SK-N-SH (cell line): ENCODE data around the gene KIF1A. TPM values are rescaled to one million over a fixed set of nuclear protein-coding genes. Genes with fewer than 3 reads are reported as not detected.

Experiments
- CTCF ChIA-PET: fragments of 300-600, 350-600 bp; formaldehyde crosslinking; extraction: SDS; loops from one replicate; lab custom pipeline; 2021; lab: Yijun Ruan, JAX
- POLR2A ChIA-PET: fragments of 350-600 bp; sonication (Branson Sonifier 250); formaldehyde crosslinking; extraction: SDS; loops from one replicate; lab custom pipeline; 2020; ENCODE audit warnings: antibody characterized with exemption, inconsistent platforms; lab: Yijun Ruan, JAX
- DNase-seq: peaks from one replicate; pipeline ENCODE4 v3.0.0; 2012
- H2AFZ ChIP-seq: fragments of 200-600 bp; sonication (generic); 2 replicates; pipeline ENCODE4 v1.8.1; 2016; ENCODE audit warnings: antibody characterized with exemption, mild to moderate bottlenecking, low read depth
- H3F3A ChIP-seq: fragments of 200-600 bp; sonication (generic); replicated peaks from 2 replicates; pipeline ENCODE3; 2016; ENCODE audit warnings: antibody characterized with exemption, mild to moderate bottlenecking; ENCODE audit not compliant: insufficient read depth
- H3K27ac ChIP-seq, 2 experiments: fragments of 200-500 bp in 1 of 2; fragments of 200-600 bp in 1 of 2; sonication (Bioruptor generic) in 1 of 2; sonication (generic), shearing (Covaris generic) in 1 of 2; 2 replicates each; pipeline versions ENCODE4 v1.5.1 to v1.6.1; 2014 to 2016; ENCODE audit warnings: low read depth in 2 of 2, inconsistent platforms in 1 of 2, low read length in 1 of 2, mild to moderate bottlenecking in 1 of 2, mixed read lengths in 1 of 2
- H3K27me3 ChIP-seq: fragments of 200-600 bp; sonication (generic), shearing (Covaris generic); 2 replicates; pipeline ENCODE4 v1.6.1; 2016; ENCODE audit warnings: mixed run types; ENCODE audit not compliant: insufficient read depth
- H3K36me3 ChIP-seq, 2 experiments: fragments of 200-500 bp in 1 of 2; fragments of 200-600 bp in 1 of 2; sonication (Bioruptor generic) in 1 of 2; sonication (generic) in 1 of 2; replicated peaks in 1 of 2; 2 replicates each; pipeline versions ENCODE3 to v1.5.1; 2014 to 2016; ENCODE audit warnings: low read length in 1 of 2, mild to moderate bottlenecking in 1 of 2; ENCODE audit not compliant: insufficient read depth in 2 of 2, control insufficient read depth in 1 of 2
- H3K4me1 ChIP-seq, 2 experiments: fragments of 200-500 bp in 1 of 2; fragments of 200-600 bp in 1 of 2; sonication (Bioruptor generic) in 1 of 2; sonication (generic), shearing (Covaris generic) in 1 of 2; 2 replicates each; pipeline versions ENCODE4 v1.5.1 to v1.6.1; 2014 to 2016; ENCODE audit warnings: low read depth in 1 of 2, low read length in 1 of 2, mixed run types in 1 of 2; ENCODE audit not compliant: insufficient read depth in 2 of 2, control insufficient read depth in 1 of 2
- H3K4me2 ChIP-seq: fragments of 200-600 bp; sonication (generic), shearing (Covaris generic); 2 replicates; pipeline ENCODE4 v1.6.1; 2017; ENCODE audit warnings: mixed run types
- H3K4me3 ChIP-seq, 2 experiments: fragments of 200-500 bp in 1 of 2; fragments of 200-600 bp in 1 of 2; sonication (Bioruptor generic) in 1 of 2; sonication (generic), shearing (Covaris generic) in 1 of 2; 2 replicates each; pipeline versions ENCODE4 v1.5.1 to v1.8.1; 2014 to 2016; ENCODE audit warnings: low read depth in 2 of 2, inconsistent platforms in 1 of 2, low read length in 1 of 2, mild to moderate bottlenecking in 1 of 2, mixed read lengths in 1 of 2, moderate library complexity in 1 of 2
- H3K79me2 ChIP-seq: fragments of 200-600 bp; sonication (generic); 2 replicates; pipeline ENCODE4 v1.8.1; 2017; ENCODE audit warnings: mild to moderate bottlenecking; ENCODE audit not compliant: insufficient read depth
- H3K9ac ChIP-seq: fragments of 200-600 bp; sonication (generic); 2 replicates; pipeline ENCODE4 v1.6.1; 2017; ENCODE audit warnings: mixed run types
- H3K9me2 ChIP-seq: fragments of 200-600 bp; sonication (generic); 2 replicates; pipeline ENCODE4 v1.6.1; 2017; ENCODE audit warnings: mixed run types
- H3K9me3 ChIP-seq: fragments of 200-600 bp; sonication (generic); 2 replicates; pipeline ENCODE4 v1.6.1; 2017; ENCODE audit warnings: mixed run types, mild to moderate bottlenecking, moderate library complexity
- H4K20me1 ChIP-seq: fragments of 200-600 bp; sonication (generic); 2 replicates; pipeline ENCODE4 v1.6.1; 2017; ENCODE audit warnings: mild to moderate bottlenecking, mixed run types; ENCODE audit not compliant: insufficient read depth
- CHD2 ChIP-seq: fragments of 150-350 bp; IDR thresholded peaks from 2 replicates; pipeline ENCODE4 v1.6.1; 2018; ENCODE audit warnings: low read length; ENCODE audit not compliant: partially characterized antibody
- CTCF ChIP-seq: fragments of 200-600 bp; sonication (generic); IDR thresholded peaks from 2 replicates; pipeline ENCODE4 v1.6.1; 2017; ENCODE audit warnings: antibody characterized with exemption, mild to moderate bottlenecking, moderate library complexity
- EZH2phosphoT487 ChIP-seq: fragments of 200-600 bp; sonication (generic); IDR thresholded peaks from 2 replicates; pipeline ENCODE4 v1.6.1; 2017; ENCODE audit warnings: low read depth, mixed run types, mild to moderate bottlenecking, antibody characterized with exemption, moderate library complexity, borderline replicate concordance
- FOSL2 ChIP-seq: IDR thresholded peaks from 2 replicates; pipeline ENCODE4 v1.4.0; 2012; ENCODE audit warnings: low read depth, mild to moderate bottlenecking, moderate library complexity, borderline replicate concordance
- FOXM1 ChIP-seq: IDR thresholded peaks from 2 replicates; pipeline ENCODE4 v1.4.0; 2012; ENCODE audit warnings: low read depth, mild to moderate bottlenecking
- GABPA ChIP-seq: IDR thresholded peaks from 2 replicates; pipeline ENCODE4 v1.4.0; 2012; ENCODE audit warnings: low read depth, mild to moderate bottlenecking
- GATA2 ChIP-seq: sonication (generic); formaldehyde crosslinking; IDR thresholded peaks from 2 replicates; pipeline ENCODE4 v1.5.0; 2020; ENCODE audit warnings: mild to moderate bottlenecking, missing genetic modification reagents
- MEF2A ChIP-seq: IDR thresholded peaks from 2 replicates; pipeline ENCODE4 v1.4.0; 2012; ENCODE audit warnings: low read depth, borderline replicate concordance
- NFIC ChIP-seq: IDR thresholded peaks from 2 replicates; pipeline ENCODE4 v1.4.0; 2012; ENCODE audit warnings: borderline replicate concordance
- NRF1 ChIP-seq: IDR thresholded peaks from 2 replicates; pipeline ENCODE4 v1.6.1; 2012; ENCODE audit warnings: low read depth, mild to moderate bottlenecking, low read length
- RAD21 ChIP-seq: IDR thresholded peaks from 2 replicates; pipeline ENCODE4 v1.6.1; 2012; ENCODE audit warnings: mild to moderate bottlenecking, low read length
- RXRA ChIP-seq: IDR thresholded peaks from 2 replicates; pipeline ENCODE4 v1.4.0; 2012; ENCODE audit warnings: low read depth, mild to moderate bottlenecking, borderline replicate concordance
- SIN3A ChIP-seq: IDR thresholded peaks from 2 replicates; pipeline ENCODE4 v1.6.1; 2012; ENCODE audit warnings: low read depth, mild to moderate bottlenecking, low read length, moderate library complexity, borderline replicate concordance
- TEAD4 ChIP-seq: IDR thresholded peaks from 2 replicates; pipeline ENCODE4 v1.4.0; 2012; ENCODE audit warnings: mild to moderate bottlenecking, borderline replicate concordance; ENCODE audit not compliant: insufficient read depth
- USF1 ChIP-seq: IDR thresholded peaks from 2 replicates; pipeline ENCODE4 v1.4.0; 2012; ENCODE audit warnings: low read depth, borderline replicate concordance
- WGBS: methylation state at CpG from one replicate; pipeline ENCODE4 v1.1.6; 2017; ENCODE audit warnings: low lambda C conversion rate; 5-methylcytosine and 5-hydroxymethylcytosine counted together
- polyA plus RNA-seq, 3 experiments: library from polyadenylated mRNA; depleted of rRNA; stranded (reverse); fragments of >200 nt; gene quantifications; 2 replicates each; pipeline ENCODE4 v1.2.3, GENCODE V29; 2012
- TF ChIP-seq, protein P1 (sequence below): IDR thresholded peaks from 2 replicates; pipeline ENCODE4 v1.4.0; 2012; ENCODE audit warnings: low read depth
- TF ChIP-seq, protein P2 (sequence below): IDR thresholded peaks from 2 replicates; pipeline ENCODE4 v1.4.0; 2012; ENCODE audit warnings: low read depth, borderline replicate concordance

KIF1A gene
- polyA plus RNA-seq, 1 of the 3 experiments (the other 2 are of a cell fraction): 0.21 TPM

DNA sequence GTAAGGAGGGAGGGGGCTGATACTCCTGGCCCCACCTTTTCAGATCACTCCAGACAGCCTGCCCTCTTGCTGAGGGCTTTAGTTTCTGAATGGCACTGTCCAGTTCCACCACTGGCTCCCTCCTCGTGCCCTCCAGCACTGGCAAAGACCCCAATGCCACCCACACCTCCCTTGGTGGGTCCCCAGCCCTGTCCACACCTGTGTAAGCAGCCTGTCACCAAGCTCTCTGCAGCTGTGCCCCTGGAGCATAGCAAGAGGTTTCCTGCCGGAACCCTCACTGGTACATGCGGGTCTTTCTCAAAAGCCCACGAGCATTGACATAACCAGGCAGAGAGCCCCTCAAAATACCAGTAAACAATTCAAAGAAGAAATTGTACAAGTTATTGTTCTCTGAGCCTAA is 17.6 kb upstream of the KIF1A start:
- 51% methylated on average over 4 of the region's 4 CpGs for WGBS
- no peak for DNase-seq
- Histone ChIP-seq H3K36me3 (no peaks in the 10 kb centered on the region), H3K9me2 (no peaks in the 10 kb centered on the region), H3K4me3 (no peak overlapping the region), H3K79me2 (no peaks in the 10 kb centered on the region), H3K9me3 (no peaks in the 10 kb centered on the region), H2AFZ (no peak overlapping the region), H4K20me1 (no peaks in the 10 kb centered on the region), H3K4me1 (peaks cover 0 to 32% of the 10 kb centered on the region in 2 experiments; a peak in 1 of 4 replicates), H3K4me2 (no peak overlapping the region), H3K9ac (no peak overlapping the region), H3F3A (no peaks in the 10 kb centered on the region), H3K27ac (no peak overlapping the region), H3K27me3 (no peaks in the 10 kb centered on the region; the same call in 1 of the 2 replicates)
- ChIA-PET CTCF (interaction anchor here (4.1 to 5.4 kb wide), 2 partner anchors 14 to 17 kb away, joined by 50 to 71 read pairs; partner anchors contain the start of gene KIF1A), POLR2A (no interaction called here)
- no peak for TF ChIP-seq GATA2 (CRISPR knock-in tag)
- TF ChIP-seq TEAD4: no peak
- TF ChIP-seq NRF1: no peak
- TF ChIP-seq RXRA: no peak
- TF ChIP-seq SIN3A: no peak
- no peak for TF ChIP-seq RAD21
- no peak for TF ChIP-seq GABPA
- TF ChIP-seq, protein P1, sequence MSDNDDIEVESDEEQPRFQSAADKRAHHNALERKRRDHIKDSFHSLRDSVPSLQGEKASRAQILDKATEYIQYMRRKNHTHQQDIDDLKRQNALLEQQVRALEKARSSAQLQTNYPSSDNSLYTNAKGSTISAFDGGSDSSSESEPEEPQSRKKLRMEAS: no peak
- no peak for TF ChIP-seq NFIC
- TF ChIP-seq USF1: no peak
- TF ChIP-seq CTCF: no peak
- TF ChIP-seq MEF2A: no peak
- TF ChIP-seq FOXM1: no peak
- TF ChIP-seq CHD2: no peak

DNA sequence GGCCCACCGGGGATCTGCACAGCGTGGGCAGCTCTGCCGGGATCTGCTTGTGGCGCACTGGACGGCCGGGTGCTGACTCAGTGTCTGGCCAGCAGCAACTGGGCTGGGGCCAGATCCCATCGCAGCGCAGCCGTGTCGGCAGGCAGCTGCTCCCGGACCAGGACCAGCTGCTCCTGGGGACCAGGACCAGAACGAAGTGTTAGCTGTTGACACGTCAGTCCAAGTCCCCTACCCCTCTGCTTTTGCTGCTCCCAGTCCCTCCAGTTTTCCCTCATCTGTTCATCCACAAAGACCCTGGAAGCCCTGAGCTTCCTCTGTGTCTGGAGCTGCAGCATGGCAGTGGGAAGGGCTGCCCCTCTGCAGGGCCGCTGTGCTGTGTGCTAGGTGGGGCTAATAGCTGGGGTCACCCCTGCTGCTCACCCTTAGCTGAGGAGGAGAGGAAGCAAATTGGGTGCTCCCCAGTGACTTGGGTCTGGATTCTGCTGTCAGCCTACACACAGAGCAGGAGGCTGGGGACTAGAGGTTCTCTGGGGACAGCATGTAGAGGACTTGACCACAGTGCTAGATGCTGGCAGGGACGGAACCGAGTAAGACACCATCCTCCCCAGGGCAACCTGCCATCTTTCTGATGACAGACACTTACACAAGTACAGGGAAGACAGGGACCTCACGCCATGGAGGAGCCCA is 16.9 kb upstream of the KIF1A start:
- Histone ChIP-seq H3F3A (no peaks in the 10 kb centered on the region), H3K27me3 (no peaks in the 10 kb centered on the region; the same call in 1 of the 2 replicates), H3K9me3 (no peaks in the 10 kb centered on the region), H3K4me2 (no peak overlapping the region), H3K36me3 (no peaks in the 10 kb centered on the region), H3K9ac (no peak overlapping the region), H3K4me3 (no peak overlapping the region), H2AFZ (no peak overlapping the region), H4K20me1 (no peaks in the 10 kb centered on the region), H3K9me2 (no peaks in the 10 kb centered on the region), H3K4me1 (peaks cover 0 to 35% of the 10 kb centered on the region in 2 experiments; a peak in 1 of 4 replicates), H3K27ac (no peak overlapping the region), H3K79me2 (no peaks in the 10 kb centered on the region)
- POLR2A ChIA-PET: no interaction called here
- DNase-seq: no peak
- 19% methylated on average over 4 of the region's 17 CpGs for WGBS
- CTCF ChIA-PET: interaction anchor here (4.1 to 5.4 kb wide), 2 partner anchors 15 to 17 kb away, joined by 50 to 71 read pairs; partner anchors contain the start of gene KIF1A
- TF ChIP-seq GABPA (no peak), FOSL2 (no peak), RXRA (no peak), CTCF (no peak), FOXM1 (no peak), EZH2phosphoT487 (no peak)
- TF ChIP-seq, protein P2, sequence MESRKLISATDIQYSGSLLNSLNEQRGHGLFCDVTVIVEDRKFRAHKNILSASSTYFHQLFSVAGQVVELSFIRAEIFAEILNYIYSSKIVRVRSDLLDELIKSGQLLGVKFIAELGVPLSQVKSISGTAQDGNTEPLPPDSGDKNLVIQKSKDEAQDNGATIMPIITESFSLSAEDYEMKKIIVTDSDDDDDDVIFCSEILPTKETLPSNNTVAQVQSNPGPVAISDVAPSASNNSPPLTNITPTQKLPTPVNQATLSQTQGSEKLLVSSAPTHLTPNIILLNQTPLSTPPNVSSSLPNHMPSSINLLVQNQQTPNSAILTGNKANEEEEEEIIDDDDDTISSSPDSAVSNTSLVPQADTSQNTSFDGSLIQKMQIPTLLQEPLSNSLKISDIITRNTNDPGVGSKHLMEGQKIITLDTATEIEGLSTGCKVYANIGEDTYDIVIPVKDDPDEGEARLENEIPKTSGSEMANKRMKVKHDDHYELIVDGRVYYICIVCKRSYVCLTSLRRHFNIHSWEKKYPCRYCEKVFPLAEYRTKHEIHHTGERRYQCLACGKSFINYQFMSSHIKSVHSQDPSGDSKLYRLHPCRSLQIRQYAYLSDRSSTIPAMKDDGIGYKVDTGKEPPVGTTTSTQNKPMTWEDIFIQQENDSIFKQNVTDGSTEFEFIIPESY: no peak
- TF ChIP-seq, protein P1: no peak
